DOHH2 (cell line): ENCODE measurements around the gene CDHR2.

Experiments used
- H3F3A ChIP-seq: fragments of 200-600 bp; sonication (generic), shearing (Covaris generic); 2 replicates; pipeline ENCODE4 v1.6.0; 2016; ENCODE audit warnings: antibody characterized with exemption, mild to moderate bottlenecking; ENCODE audit not compliant: control insufficient read depth, insufficient read depth
- H3K27ac ChIP-seq: fragments of 200-600 bp; sonication (generic); 2 replicates; pipeline ENCODE4 v1.5.1; 2014; ENCODE audit warnings: low read depth, mild to moderate bottlenecking, low read length, moderate library complexity
- H3K27me3 ChIP-seq: fragments of 200-600 bp; sonication (generic); 2 replicates; pipeline ENCODE4 v1.6.1; 2014; ENCODE audit warnings: mild to moderate bottlenecking, low read length, mixed read lengths; ENCODE audit not compliant: control insufficient read depth
- H3K36me3 ChIP-seq: fragments of 200-600 bp; sonication (generic); 2 replicates; pipeline ENCODE4 v1.6.1; 2014; ENCODE audit warnings: mild to moderate bottlenecking, low read length, moderate library complexity, mixed read lengths; ENCODE audit not compliant: control insufficient read depth
- H3K4me1 ChIP-seq: fragments of 200-600 bp; sonication (generic); 2 replicates; pipeline ENCODE4 v1.6.1; 2014; ENCODE audit warnings: mild to moderate bottlenecking, low read length, mixed read lengths; ENCODE audit not compliant: control insufficient read depth
- H3K4me2 ChIP-seq: fragments of 200-600 bp; sonication (generic); 2 replicates; pipeline ENCODE4 v1.6.0; 2014; ENCODE audit warnings: mild to moderate bottlenecking, low read length, moderate library complexity
- H3K4me3 ChIP-seq: fragments of 200-600 bp; sonication (generic); 2 replicates; pipeline ENCODE4 v1.5.1; 2014; ENCODE audit warnings: mild to moderate bottlenecking, low read length, mixed read lengths
- H3K79me2 ChIP-seq: fragments of 200-600 bp; sonication (generic); 2 replicates; pipeline ENCODE4 v1.6.1; 2014; ENCODE audit warnings: mild to moderate bottlenecking, low read length, mixed read lengths; ENCODE audit not compliant: control insufficient read depth
- H3K9me2 ChIP-seq: fragments of 200-600 bp; sonication (generic); replicated peaks from 2 replicates; pipeline ENCODE4 v1.6.1; 2014; ENCODE audit warnings: mild to moderate bottlenecking, low read length, mixed read lengths; ENCODE audit not compliant: control insufficient read depth
- H3K9me3 ChIP-seq: fragments of 200-600 bp; sonication (generic); 2 replicates; pipeline ENCODE4 v1.6.1; 2014; ENCODE audit warnings: antibody characterized with exemption, low read length, mixed read lengths; ENCODE audit not compliant: control insufficient read depth, insufficient read depth
- H4K20me1 ChIP-seq: fragments of 200-600 bp; sonication (generic); 2 replicates; pipeline ENCODE4 v1.6.0; 2014; ENCODE audit warnings: low read depth, mild to moderate bottlenecking, antibody characterized with exemption, low read length, moderate library complexity; ENCODE audit not compliant: control insufficient read depth, insufficient read depth
- CTCF ChIP-seq: fragments of 200-600 bp; sonication (generic); IDR thresholded peaks from one replicate; pipeline ENCODE4 v1.5.1; 2014; ENCODE audit warnings: antibody characterized with exemption, mild to moderate bottlenecking, low read depth, low read length; ENCODE audit not compliant: poor library complexity, severe bottlenecking
- EZH2phosphoT487 ChIP-seq: fragments of 200-600 bp; sonication (generic); IDR thresholded peaks from 2 replicates; pipeline ENCODE4 v1.6.1; 2017; ENCODE audit warnings: borderline replicate concordance, mild to moderate bottlenecking, antibody characterized with exemption, low read length, moderate library complexity, mixed read lengths

Gene CDHR2

GRCh38 chr5:176638437-176638836 is 89.3 kb downstream of the CDHR2 start:
- Histone ChIP-seq H3K4me2 (no peak overlapping the region), H3K79me2 (no peaks in the 10 kb centered on the region), H3K4me3 (no peak overlapping the region), H4K20me1 (no peaks in the 10 kb centered on the region), H3K27ac (no peak overlapping the region), H3K36me3 (no peaks in the 10 kb centered on the region), H3K4me1 (peaks cover 22% of the 10 kb centered on the region), H3K9me3 (no peaks in the 10 kb centered on the region), H3F3A (no peaks in the 10 kb centered on the region), H3K9me2 (no peaks in the 10 kb centered on the region), H3K27me3 (no peaks in the 10 kb centered on the region)
- TF ChIP-seq EZH2phosphoT487 (no peak), CTCF (no peak)

GRCh38 chr5:176639208-176639607 is 90.1 kb downstream of the CDHR2 start:
- no peaks in the 10 kb centered on the region for H3F3A ChIP-seq
- no peak for TF ChIP-seq CTCF
- H3K9me2 ChIP-seq = no peaks in the 10 kb centered on the region
- H3K4me1 ChIP-seq = peaks cover 14% of the 10 kb centered on the region
- H3K27me3 ChIP-seq = no peaks in the 10 kb centered on the region
- H3K4me3 ChIP-seq = no peak overlapping the region
- H3K4me2 ChIP-seq = no peak overlapping the region
- H3K36me3 ChIP-seq = no peaks in the 10 kb centered on the region
- H3K27ac ChIP-seq = no peak overlapping the region
- H4K20me1 ChIP-seq = no peaks in the 10 kb centered on the region
- H3K79me2 ChIP-seq = no peaks in the 10 kb centered on the region
- no peaks in the 10 kb centered on the region for H3K9me3 ChIP-seq

- peaks cover 7% of the 10 kb centered on the region for H3K4me1 ChIP-seq
- H3K27ac ChIP-seq = no peak overlapping the region
- no peaks in the 10 kb centered on the region for H4K20me1 ChIP-seq
- H3K9me3 ChIP-seq = no peaks in the 10 kb centered on the region
- H3F3A ChIP-seq = no peaks in the 10 kb centered on the region
- no peaks in the 10 kb centered on the region for H3K27me3 ChIP-seq
- H3K36me3 ChIP-seq = no peaks in the 10 kb centered on the region
- TF ChIP-seq CTCF (no peak), EZH2phosphoT487 (no peak)
- H3K9me2 ChIP-seq = no peaks in the 10 kb centered on the region
- H3K79me2 ChIP-seq = no peaks in the 10 kb centered on the region
- no peak overlapping the region for H3K4me3 ChIP-seq
- no peak overlapping the region for H3K4me2 ChIP-seq
Observed at GRCh38 chr5:176639981-176640380, 90.8 kb downstream of the CDHR2 start.

GRCh38 chr5:176640616-176641015 is 91.5 kb downstream of the CDHR2 start:
- H3K79me2 ChIP-seq = no peaks in the 10 kb centered on the region
- H3K27ac ChIP-seq = no peak overlapping the region
- no peak for TF ChIP-seq EZH2phosphoT487
- TF ChIP-seq CTCF = no peak
- peaks cover under 1% of the 10 kb centered on the region for H3K4me1 ChIP-seq
- H3K36me3 ChIP-seq = no peaks in the 10 kb centered on the region
- no peaks in the 10 kb centered on the region for H3K27me3 ChIP-seq
- no peaks in the 10 kb centered on the region for H3F3A ChIP-seq
- no peak overlapping the region for H3K4me3 ChIP-seq
- no peaks in the 10 kb centered on the region for H3K9me3 ChIP-seq
- H3K9me2 ChIP-seq = no peaks in the 10 kb centered on the region
- H3K4me2 ChIP-seq = no peak overlapping the region
- H4K20me1 ChIP-seq = no peaks in the 10 kb centered on the region
